Thoracic aorta (tissue), 2 donors: ENCODE results near the gene ATP11C. TPM values are rescaled to one million over a fixed set of nuclear protein-coding genes. Genes with fewer than 3 reads are reported as not detected.

ENCODE experiments used
- ATAC-seq: fragments of 150-250 bp; one replicate; pipeline ENCODE4 v1.8.0; 2017; ENCODE audit warnings: low read depth; ENCODE audit not compliant: insufficient number of reproducible peaks, low FRiP score
- DNase-seq: peaks from one replicate; pipeline ENCODE4 v3.0.0-alpha.2; 2020; ENCODE audit warnings: low spot score
- H3K27ac ChIP-seq, 2 donors: fragments of 200-600 bp; sonication (generic); 1 replicate in 1 of 2; 2 replicates in 1 of 2; pipeline ENCODE4 v1.5.1; 2016; ENCODE audit warnings: mild to moderate bottlenecking in 2 of 2, moderate library complexity in 2 of 2
- H3K27me3 ChIP-seq: fragments of 200-600 bp; sonication (generic); replicated peaks from 2 replicates; pipeline ENCODE4 v1.6.0; 2016; ENCODE audit warnings: mild to moderate bottlenecking; ENCODE audit not compliant: insufficient read depth
- H3K36me3 ChIP-seq: fragments of 200-600 bp; sonication (generic); one replicate; pipeline ENCODE4 v1.5.1; 2016
- H3K4me1 ChIP-seq, 2 donors: fragments of 200-600 bp; sonication (generic); 1 replicate in 1 of 2; 2 replicates in 1 of 2; pipeline versions ENCODE4 v1.5.1 to v1.6.0; 2016; ENCODE audit warnings: low read depth in 2 of 2, mild to moderate bottlenecking in 1 of 2; ENCODE audit not compliant: control insufficient read depth in 1 of 2
- H3K4me3 ChIP-seq: fragments of 200-600 bp; sonication (generic); 2 replicates; pipeline ENCODE4 v1.5.1; 2016; ENCODE audit warnings: mild to moderate bottlenecking
- H3K9me3 ChIP-seq: fragments of 200-600 bp; sonication (generic); 2 replicates; pipeline ENCODE4 v1.5.1; 2016
- CTCF ChIP-seq: fragments of 200-600 bp; sonication (generic); IDR thresholded peaks from one replicate; pipeline ENCODE4 v1.5.1; 2019; ENCODE audit warnings: antibody characterized with exemption
- total RNA-seq, 2 donors: library from RNA; depleted of rRNA; stranded (reverse); fragments of >200 nt; gene quantifications; one replicate each; pipeline versions ENCODE4 v1.1.0 to v1.2.3, GENCODE V29; 2016

The ATP11C gene
- total RNA-seq, 2 donors from 2014 or later, result 26.7 to 62.4 TPM

GRCh38 chrX:139759637-139760036 lies 173.2 kb downstream of the ATP11C start:
- peak; percentile 35 for TF ChIP-seq CTCF
- DNase-seq, result no peak

GRCh38 chrX:139758809-139759208 lies 174.0 kb downstream of the ATP11C start:
- ATAC-seq (no peak), DNase-seq (no peak)
- H3K4me1 ChIP-seq, result peaks cover 0 to 9% of the 10 kb centered on the region in 2 donors
- no peak overlapping the region for H3K4me3 ChIP-seq
- no peak overlapping the region for H3K27ac ChIP-seq
- no peaks in the 10 kb centered on the region for H3K36me3 ChIP-seq
- no peak for TF ChIP-seq CTCF
- no peaks in the 10 kb centered on the region for H3K27me3 ChIP-seq
- H3K9me3 ChIP-seq, result peaks cover 8% of the 10 kb centered on the region

More at GRCh38 chrX:139759637-139760036, 173.2 kb downstream of the ATP11C start:
- peaks cover 0 to 9% of the 10 kb centered on the region in 2 donors for H3K4me1 ChIP-seq
- no peaks in the 10 kb centered on the region for H3K36me3 ChIP-seq
- no peak overlapping the region for H3K27ac ChIP-seq
- H3K4me3 ChIP-seq, result no peak overlapping the region
- ATAC-seq, result no peak
- H3K27me3 ChIP-seq, result no peaks in the 10 kb centered on the region
- H3K9me3 ChIP-seq, result peaks cover 5% of the 10 kb centered on the region

GRCh38 chrX:139758250-139758649 lies 174.6 kb downstream of the ATP11C start:
- Histone ChIP-seq H3K36me3 (no peaks in the 10 kb centered on the region), H3K27me3 (no peaks in the 10 kb centered on the region), H3K4me3 (no peak overlapping the region), H3K4me1 (peaks cover 0 to 9% of the 10 kb centered on the region in 2 donors), H3K27ac (no peak overlapping the region), H3K9me3 (peaks cover 8% of the 10 kb centered on the region)
- no peak for DNase-seq
- TF ChIP-seq CTCF, result no peak
- ATAC-seq, result no peak

- Histone ChIP-seq H3K27ac (no peak overlapping the region), H3K4me3 (no peak overlapping the region), H3K9me3 (peaks cover 8% of the 10 kb centered on the region), H3K36me3 (no peaks in the 10 kb centered on the region), H3K27me3 (no peaks in the 10 kb centered on the region), H3K4me1 (no peaks in the 10 kb centered on the region)
- DNase-seq (no peak), ATAC-seq (no peak)
- no peak for TF ChIP-seq CTCF
These were observed 181.8 kb downstream of the ATP11C start for GRCh38 chrX:139751053-139751452.

- ATAC-seq (no peak), DNase-seq (no peak)
- Histone ChIP-seq H3K4me3 (no peak overlapping the region), H3K27ac (no peak overlapping the region), H3K36me3 (no peaks in the 10 kb centered on the region), H3K27me3 (no peaks in the 10 kb centered on the region), H3K9me3 (peaks cover 8% of the 10 kb centered on the region), H3K4me1 (no peaks in the 10 kb centered on the region)
- no peak for TF ChIP-seq CTCF
These were observed 182.5 kb downstream of the ATP11C start for GRCh38 chrX:139750390-139750789.
